ENCODE data around the gene LY9.

DNA sequence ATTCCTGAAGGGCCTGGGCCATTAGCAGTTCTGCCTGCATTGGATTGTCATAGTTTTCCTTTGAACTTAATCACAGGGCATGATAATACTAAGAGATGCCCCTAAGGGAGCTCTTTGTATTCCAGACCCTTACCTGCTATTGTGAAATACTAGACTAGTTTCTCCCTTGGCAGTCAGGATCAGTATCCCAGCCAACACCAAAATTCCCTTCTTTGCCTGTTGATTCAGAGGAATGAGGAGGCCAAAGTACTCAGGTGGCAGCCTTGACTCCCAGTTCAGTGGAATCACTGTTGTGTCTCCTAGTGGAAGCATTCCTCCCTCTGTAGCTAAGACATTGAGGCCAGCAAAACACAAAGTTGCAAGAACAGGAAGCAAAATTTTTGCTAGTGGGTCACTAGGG is 36.2 kb upstream of the LY9 start:
- TF ChIP-seq, protein P1, sequence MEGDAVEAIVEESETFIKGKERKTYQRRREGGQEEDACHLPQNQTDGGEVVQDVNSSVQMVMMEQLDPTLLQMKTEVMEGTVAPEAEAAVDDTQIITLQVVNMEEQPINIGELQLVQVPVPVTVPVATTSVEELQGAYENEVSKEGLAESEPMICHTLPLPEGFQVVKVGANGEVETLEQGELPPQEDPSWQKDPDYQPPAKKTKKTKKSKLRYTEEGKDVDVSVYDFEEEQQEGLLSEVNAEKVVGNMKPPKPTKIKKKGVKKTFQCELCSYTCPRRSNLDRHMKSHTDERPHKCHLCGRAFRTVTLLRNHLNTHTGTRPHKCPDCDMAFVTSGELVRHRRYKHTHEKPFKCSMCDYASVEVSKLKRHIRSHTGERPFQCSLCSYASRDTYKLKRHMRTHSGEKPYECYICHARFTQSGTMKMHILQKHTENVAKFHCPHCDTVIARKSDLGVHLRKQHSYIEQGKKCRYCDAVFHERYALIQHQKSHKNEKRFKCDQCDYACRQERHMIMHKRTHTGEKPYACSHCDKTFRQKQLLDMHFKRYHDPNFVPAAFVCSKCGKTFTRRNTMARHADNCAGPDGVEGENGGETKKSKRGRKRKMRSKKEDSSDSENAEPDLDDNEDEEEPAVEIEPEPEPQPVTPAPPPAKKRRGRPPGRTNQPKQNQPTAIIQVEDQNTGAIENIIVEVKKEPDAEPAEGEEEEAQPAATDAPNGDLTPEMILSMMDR (IDR thresholded peaks at IDR 0.05) = no peak
- TF ChIP-seq POLR2A (IDR thresholded peaks at IDR 0.05) = no peak
